GM12878 (cell line): ENCODE data around the gene ZNF57. TPM values are rescaled to one million over a fixed set of nuclear protein-coding genes. Genes with fewer than 3 reads are reported as not detected.
A peak's percentile ranks its signal among the peaks of the same experiment; 100 is the strongest.

Source experiments
- ATAC-seq: fragments of 200-7000 bp; cut with Tn5 transposase; 3 replicates; pipeline ENCODE4 v1.9.1; 2020; ENCODE audit warnings: mild to moderate bottlenecking, moderate library complexity
- BruUV-seq: library from RNA; stranded (reverse); fragments of 400-500 nt; replicated peaks from 2 replicates; lab custom pipeline; 2021; lab: Mats Ljungman, UMichigan
- CTCF ChIA-PET: fragments of 300-600 bp; sonication (Branson Sonifier 250); formaldehyde crosslinking; extraction: SDS; loops from one replicate; lab custom pipeline; 2021; ENCODE audit warnings: inconsistent platforms; lab: Yijun Ruan, JAX
- POLR2A ChIA-PET: fragments of 350-600 bp; formaldehyde crosslinking; extraction: SDS; loops from one replicate; lab custom pipeline; 2021; ENCODE audit warnings: inconsistent platforms; lab: Charles Lee
- RAD21 ChIA-PET: fragments of 300-600 bp; sonication (Branson Sonifier 250); formaldehyde crosslinking; loops from one replicate; lab custom pipeline; 2023; ENCODE audit warnings: antibody characterized with exemption; ENCODE audit not compliant: unreplicated experiment; lab: Charles Lee
- SMC1A ChIA-PET: fragments of 300-600 bp; sonication (Branson Sonifier 250); formaldehyde crosslinking; loops from one replicate; lab custom pipeline; 2023; ENCODE audit not compliant: unreplicated experiment, uncharacterized antibody; lab: Charles Lee
- DNase-seq: peaks from one replicate; pipeline ENCODE4 v3.0.0-alpha.2; 2011; ENCODE audit warnings: low read depth, low spot score
- FAIRE-seq: peaks from 3 replicates; lab custom pipeline; 2011; peaks lifted over from hg19 to GRCh38; lab: Jason Lieb, UNC
- H2AFZ ChIP-seq: 2 replicates; pipeline ENCODE4 v1.6.0; 2011; ENCODE audit warnings: low read depth, low read length, control low read depth; ENCODE audit not compliant: control insufficient read depth
- H3K27ac ChIP-seq: 2 replicates; pipeline ENCODE4 v1.5.1; 2011; ENCODE audit warnings: control low read depth; ENCODE audit not compliant: control insufficient read depth, insufficient read depth
- H3K27me3 ChIP-seq, 2 experiments: replicated peaks in 1 of 2; 2 replicates each; pipeline versions ENCODE4 v1.6.0 to v1.6.1; 2011; ENCODE audit warnings: low read length in 1 of 2; ENCODE audit not compliant: control insufficient read depth in 2 of 2, insufficient read depth in 2 of 2
- H3K36me3 ChIP-seq, 2 experiments: 2 replicates each; pipeline ENCODE4 v1.5.1; 2011; ENCODE audit warnings: low read length in 1 of 2; ENCODE audit not compliant: control insufficient read depth in 2 of 2, insufficient read depth in 2 of 2
- H3K4me1 ChIP-seq: 2 replicates; pipeline ENCODE4 v1.6.1; 2011; ENCODE audit warnings: mild to moderate bottlenecking, low read length, moderate library complexity, mixed read lengths; ENCODE audit not compliant: control insufficient read depth, insufficient read depth
- H3K4me2 ChIP-seq: 2 replicates; pipeline ENCODE4 v1.6.0; 2011; ENCODE audit warnings: control low read depth; ENCODE audit not compliant: control insufficient read depth, insufficient read depth
- H3K4me3 ChIP-seq: fragments of 200-600 bp; sonication (generic); 2 replicates; pipeline ENCODE4 v1.5.1; 2016
- H3K79me2 ChIP-seq: 2 replicates; pipeline ENCODE4 v1.6.0; 2011; ENCODE audit warnings: low read length; ENCODE audit not compliant: control insufficient read depth, insufficient read depth
- H3K9ac ChIP-seq: 2 replicates; pipeline ENCODE4 v1.8.0; 2011; ENCODE audit warnings: low read length, control low read depth, mixed read lengths; ENCODE audit not compliant: control insufficient read depth, insufficient read depth
- H3K9me3 ChIP-seq: replicated peaks from 3 replicates; pipeline ENCODE4 v1.5.1; 2011; ENCODE audit warnings: mild to moderate bottlenecking, low read length; ENCODE audit not compliant: control insufficient read depth, insufficient read depth
- H4K20me1 ChIP-seq: 2 replicates; pipeline ENCODE4 v1.6.0; 2011; ENCODE audit not compliant: control insufficient read depth, insufficient read depth
- IKZF2 ChIP-seq, 2 experiments: fragments of 450-650 bp; IDR thresholded peaks; 2 replicates each; pipeline ENCODE4 v1.6.1; 2017; ENCODE audit warnings: mild to moderate bottlenecking in 2 of 2, moderate library complexity in 2 of 2
- PKNOX1 ChIP-seq: fragments of 450-650 bp; IDR thresholded peaks from 2 replicates; pipeline ENCODE4 v1.6.1; 2016; ENCODE audit warnings: mild to moderate bottlenecking
- RELB ChIP-seq: fragments of 450-650 bp; IDR thresholded peaks from 2 replicates; pipeline ENCODE4 v1.6.1; 2017; ENCODE audit warnings: low read depth, mild to moderate bottlenecking, moderate library complexity
- RUNX3 ChIP-seq: IDR thresholded peaks from 2 replicates; pipeline ENCODE4 v1.6.1; 2012; ENCODE audit warnings: low read length, inconsistent platforms
- WGBS: methylation state at CpG from one replicate; pipeline ENCODE4 v1.1.6; 2016; ENCODE audit warnings: low lambda C conversion rate; ENCODE audit not compliant: insufficient replicate concordance, insufficient coverage; ENCODE audit errors: missing lambda C conversion rate; 5-methylcytosine and 5-hydroxymethylcytosine counted together
- in situ Hi-C: fragments of 300-500 bp; cut with MboI; formaldehyde crosslinking; loops from 9 replicates; pipeline ENCODE4 v1.14.3; 2018; ENCODE audit warnings: mixed read lengths
- intact Hi-C: fragments of 100-400 bp; cut with micrococcal nuclease; formaldehyde crosslinking; loops from one replicate; pipeline ENCODE4 v1.14.2; 2022; ENCODE audit not compliant: unreplicated experiment
- polyA plus RNA-seq, 11 experiments: library from polyadenylated mRNA; depleted of rRNA in 4 of 11; unstranded in 6 of 11; stranded (reverse) in 5 of 11; fragments of >200 nt; fragmentation: Nextera tagmentation in 4 of 11; fragmentation: Illumina TruSeq in 1 of 11; extraction: Ambion mirVana in 4 of 11; extraction: Trizol in 1 of 11; gene quantifications; 1 replicate in 1 of 11; 2 replicates in 10 of 11; pipeline versions ENCODE4 v1.2.1 to v1.2.3, GENCODE V29; 2011 to 2016; ENCODE audit warnings: inconsistent platforms in 2 of 11, missing spikeins in 2 of 11, low read depth in 1 of 11
- total RNA-seq, 4 experiments: library from RNA; depleted of rRNA in 3 of 4; stranded (reverse); fragments of >200 nt in 3 of 4; fragmentation: Illumina TruSeq in 1 of 4; extraction: Trizol in 1 of 4; gene quantifications; 2 replicates each; pipeline versions ENCODE4 v1.2.1 to v1.2.3, GENCODE V29; 2013 to 2021

The ZNF57 gene
- total and polyA plus RNA-seq, 10 of the 15 experiments (the other 5 are each of a cell fraction or from before 2014, with no cell fraction given) = 2.7 to 8.9 (median 5.8) TPM

DNA sequence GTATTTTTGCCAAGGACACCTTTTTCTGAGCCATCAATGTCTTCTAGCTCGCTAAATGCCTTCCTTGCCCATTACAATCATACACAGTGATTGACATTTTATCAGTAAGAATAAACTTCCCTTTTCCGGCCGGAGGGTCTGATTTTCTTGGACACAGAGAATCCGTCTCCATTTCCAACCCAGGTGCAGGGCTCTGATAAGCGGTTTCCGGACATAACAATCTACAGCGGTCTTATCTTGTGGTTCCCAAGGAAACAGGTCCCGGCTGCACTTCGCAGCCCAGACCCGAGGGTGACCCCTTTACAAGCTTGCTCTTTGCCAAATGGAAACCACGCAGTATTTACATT, 49.2 kb downstream of the ZNF57 start:
- no peak for FAIRE-seq
- H2AFZ ChIP-seq = peak overlapping the region; percentile 73
- peak overlapping the region; percentile 83 for H3K4me3 ChIP-seq
- H3K4me1 ChIP-seq = peaks cover 3% of the 10 kb centered on the region
- H3K9me3 ChIP-seq = no peaks in the 10 kb centered on the region
- SMC1A ChIA-PET = interaction anchor here (0.7 to 2.9 kb wide), 14 partner anchors 9 to 303 kb away, joined by 3 to 13 read pairs (median 3); partner anchors contain the start of gene TLE6
- no peaks in the 10 kb centered on the region for H4K20me1 ChIP-seq
- H3K9ac ChIP-seq = peak overlapping the region; percentile 87
- H3K36me3 ChIP-seq = no peaks in the 10 kb centered on the region
- in situ Hi-C loops = no loop called here
- no peak for DNase-seq
- peak overlapping the region; percentile 99 for H3K4me2 ChIP-seq
- RAD21 ChIA-PET = interaction anchor here (0.7 to 2.4 kb wide), 14 partner anchors 11 to 302 kb away, joined by 3 to 16 read pairs (median 4); partner anchors contain the start of genes TLE6 and ZNF57
- intact Hi-C loops = loop anchor here (10.0 kb wide), 1 partner anchor 65 kb away; no protein-coding TSS in a partner anchor
- peak overlapping the region; percentile 85 for H3K27ac ChIP-seq
- ATAC-seq = peak; percentile 49
- H3K79me2 ChIP-seq = peaks cover 17% of the 10 kb centered on the region
- TF ChIP-seq IKZF2 (IDR thresholded peaks at IDR 0.05) (peak in 1 of 2 experiments; percentile 13; a peak in 1 of 4 replicates), RUNX3 (no peak), RELB (no peak), PKNOX1 (peak; percentile 17; the same call in 1 of the 2 replicates)
- no peaks in the 10 kb centered on the region for H3K27me3 ChIP-seq
- POLR2A ChIA-PET = interaction anchor here (0.6 to 1.5 kb wide), 8 partner anchors 8 to 237 kb away, joined by 3 to 8 read pairs (median 4); partner anchors contain the start of genes THOP1 and ZNF57
- 2% methylated on average over 11 of the region's 11 CpGs for WGBS
- BruUV-seq = no TSS peak
- CTCF ChIA-PET = interaction anchor here (0.7 to 4.3 kb wide), 32 partner anchors 9 to 355 kb away, joined by 3 to 43 read pairs (median 5); partner anchors contain the start of genes GNA11, GNA15 and TLE6
